ENCODE data around the gene ESYT2. TPM values are rescaled to one million over a fixed set of nuclear protein-coding genes. Genes with fewer than 3 reads are reported as not detected.

The ESYT2 gene
- polyA plus RNA-seq, 1 of the 3 experiments (the other 2 are of a cell fraction) = 34.2 TPM

DNA sequence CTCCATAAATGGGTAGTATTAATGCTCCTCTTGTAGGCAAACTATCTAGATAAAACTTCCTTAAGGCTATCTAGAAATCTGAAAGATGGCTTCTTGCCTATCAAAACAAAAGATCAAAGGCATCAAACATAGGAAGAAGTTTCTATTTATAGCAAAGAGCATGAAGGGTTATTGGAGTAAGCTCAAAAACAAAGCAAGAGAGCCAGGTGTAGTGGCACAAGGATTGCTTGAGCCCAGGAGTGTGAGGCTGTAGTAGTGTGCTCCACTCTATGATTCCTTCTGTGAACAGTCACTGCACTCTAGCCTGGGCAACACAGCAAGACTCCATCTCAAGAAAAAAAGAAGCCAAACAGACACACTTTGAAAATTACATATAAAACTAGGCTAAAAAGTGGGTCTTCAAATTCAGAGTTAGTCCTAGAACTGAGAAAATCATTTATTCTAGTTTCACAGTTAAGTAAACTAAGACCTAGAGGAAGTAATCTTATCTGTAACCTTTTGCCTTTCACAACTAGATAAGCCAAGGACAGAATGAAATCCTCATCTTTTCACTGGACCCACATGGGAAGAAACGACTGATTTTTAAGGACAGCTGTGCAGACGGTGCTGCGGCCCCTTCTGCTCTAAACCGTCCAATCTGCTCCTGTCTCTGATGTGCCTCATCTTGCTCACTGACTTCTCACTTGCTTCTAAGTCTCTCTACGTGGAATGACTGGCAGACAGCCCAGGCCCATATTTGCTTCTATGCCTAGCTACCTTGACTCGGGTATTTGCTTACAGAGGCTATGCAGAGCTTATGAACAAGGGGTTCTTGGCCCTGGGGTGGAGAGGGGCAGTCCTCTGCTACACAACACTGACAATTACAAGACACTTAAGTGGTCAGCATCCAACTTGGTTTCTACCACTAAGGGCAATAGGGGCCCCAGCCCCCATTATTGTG, 50.0 kb downstream of the ESYT2 start:
- H3K79me2 ChIP-seq (ENCODE audit: insufficient read depth) = peaks cover 23% of the 10 kb centered on the region
- TF ChIP-seq GATA2 (CRISPR knock-in tag; IDR thresholded peaks at IDR 0.05) (no peak), RAD21 (IDR thresholded peaks at IDR 0.05; ENCODE audit: low read length) (no peak), TAF1 (IDR thresholded peaks at IDR 0.05; ENCODE audit: borderline replicate concordance, low read depth, low read length) (no peak), EZH2phosphoT487 (IDR thresholded peaks at IDR 0.05; ENCODE audit: borderline replicate concordance, low read depth) (no peak), RCOR1 (IDR thresholded peaks at IDR 0.05; ENCODE audit: low read length) (no peak), SIN3A (IDR thresholded peaks at IDR 0.05; ENCODE audit: borderline replicate concordance, low read depth, low read length) (no peak), FOSL2 (IDR thresholded peaks at IDR 0.05; ENCODE audit: borderline replicate concordance, low read depth) (no peak), NFIC (IDR thresholded peaks at IDR 0.05; ENCODE audit: borderline replicate concordance) (no peak), JUND (IDR thresholded peaks at IDR 0.05) (no peak), ELF1 (IDR thresholded peaks at IDR 0.05) (no peak), POLR2AphosphoS5 (IDR thresholded peaks at IDR 0.05; ENCODE audit: low read depth, low read length) (no peak), RFX5 (IDR thresholded peaks at IDR 0.05; ENCODE audit: low read length) (no peak), FOXM1 (IDR thresholded peaks at IDR 0.05; ENCODE audit: low read depth) (no peak), SMC3 (IDR thresholded peaks at IDR 0.05; ENCODE audit: low read depth, low read length) (no peak), GABPA (IDR thresholded peaks at IDR 0.05; ENCODE audit: low read depth) (no peak)
- TF ChIP-seq, protein P1, sequence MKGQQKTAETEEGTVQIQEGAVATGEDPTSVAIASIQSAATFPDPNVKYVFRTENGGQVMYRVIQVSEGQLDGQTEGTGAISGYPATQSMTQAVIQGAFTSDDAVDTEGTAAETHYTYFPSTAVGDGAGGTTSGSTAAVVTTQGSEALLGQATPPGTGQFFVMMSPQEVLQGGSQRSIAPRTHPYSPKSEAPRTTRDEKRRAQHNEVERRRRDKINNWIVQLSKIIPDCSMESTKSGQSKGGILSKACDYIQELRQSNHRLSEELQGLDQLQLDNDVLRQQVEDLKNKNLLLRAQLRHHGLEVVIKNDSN (IDR thresholded peaks at IDR 0.05; ENCODE audit: borderline replicate concordance, low read depth) = no peak
- TF ChIP-seq, protein P2, sequence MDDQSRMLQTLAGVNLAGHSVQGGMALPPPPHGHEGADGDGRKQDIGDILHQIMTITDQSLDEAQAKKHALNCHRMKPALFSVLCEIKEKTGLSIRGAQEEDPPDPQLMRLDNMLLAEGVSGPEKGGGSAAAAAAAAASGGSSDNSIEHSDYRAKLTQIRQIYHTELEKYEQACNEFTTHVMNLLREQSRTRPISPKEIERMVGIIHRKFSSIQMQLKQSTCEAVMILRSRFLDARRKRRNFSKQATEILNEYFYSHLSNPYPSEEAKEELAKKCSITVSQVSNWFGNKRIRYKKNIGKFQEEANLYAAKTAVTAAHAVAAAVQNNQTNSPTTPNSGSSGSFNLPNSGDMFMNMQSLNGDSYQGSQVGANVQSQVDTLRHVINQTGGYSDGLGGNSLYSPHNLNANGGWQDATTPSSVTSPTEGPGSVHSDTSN (IDR thresholded peaks at IDR 0.05) = no peak
- TF ChIP-seq, protein P3, sequence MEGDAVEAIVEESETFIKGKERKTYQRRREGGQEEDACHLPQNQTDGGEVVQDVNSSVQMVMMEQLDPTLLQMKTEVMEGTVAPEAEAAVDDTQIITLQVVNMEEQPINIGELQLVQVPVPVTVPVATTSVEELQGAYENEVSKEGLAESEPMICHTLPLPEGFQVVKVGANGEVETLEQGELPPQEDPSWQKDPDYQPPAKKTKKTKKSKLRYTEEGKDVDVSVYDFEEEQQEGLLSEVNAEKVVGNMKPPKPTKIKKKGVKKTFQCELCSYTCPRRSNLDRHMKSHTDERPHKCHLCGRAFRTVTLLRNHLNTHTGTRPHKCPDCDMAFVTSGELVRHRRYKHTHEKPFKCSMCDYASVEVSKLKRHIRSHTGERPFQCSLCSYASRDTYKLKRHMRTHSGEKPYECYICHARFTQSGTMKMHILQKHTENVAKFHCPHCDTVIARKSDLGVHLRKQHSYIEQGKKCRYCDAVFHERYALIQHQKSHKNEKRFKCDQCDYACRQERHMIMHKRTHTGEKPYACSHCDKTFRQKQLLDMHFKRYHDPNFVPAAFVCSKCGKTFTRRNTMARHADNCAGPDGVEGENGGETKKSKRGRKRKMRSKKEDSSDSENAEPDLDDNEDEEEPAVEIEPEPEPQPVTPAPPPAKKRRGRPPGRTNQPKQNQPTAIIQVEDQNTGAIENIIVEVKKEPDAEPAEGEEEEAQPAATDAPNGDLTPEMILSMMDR (IDR thresholded peaks at IDR 0.05) = no peak
- TF ChIP-seq, protein P4, sequence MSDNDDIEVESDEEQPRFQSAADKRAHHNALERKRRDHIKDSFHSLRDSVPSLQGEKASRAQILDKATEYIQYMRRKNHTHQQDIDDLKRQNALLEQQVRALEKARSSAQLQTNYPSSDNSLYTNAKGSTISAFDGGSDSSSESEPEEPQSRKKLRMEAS (IDR thresholded peaks at IDR 0.05; ENCODE audit: low read depth) = no peak
- no peak for DNase-seq
- H3K4me3 ChIP-seq (ENCODE audit: low read depth in 2 of 2, low read length in 1 of 2) = no peak overlapping the region
- H2AFZ ChIP-seq (ENCODE audit: low read depth) = no peak overlapping the region
- ChIA-PET POLR2A (no interaction called here), CTCF (interaction anchor here (1.0 kb wide), 1 partner anchor 15 kb away, joined by 3 read pairs; no protein-coding TSS in a partner anchor)
- no peak overlapping the region for H3K9ac ChIP-seq
- no peaks in the 10 kb centered on the region for H3K27me3 ChIP-seq (ENCODE audit: insufficient read depth)
- H3K4me2 ChIP-seq = no peak overlapping the region
- H3K36me3 ChIP-seq (replicated peaks in 1 of 2; ENCODE audit: control insufficient read depth in 1 of 2, insufficient read depth in 2 of 2, low read length in 1 of 2) = peaks cover 48 to 51% of the 10 kb centered on the region in 2 experiments
- WGBS (ENCODE audit: low lambda C conversion rate) = 90% methylated on average over 6 of the region's 6 CpGs
- H3F3A ChIP-seq (replicated peaks; ENCODE audit: insufficient read depth) = peaks cover 23% of the 10 kb centered on the region
- peaks cover 4 to 7% of the 10 kb centered on the region in 2 experiments; a peak in 2 of 4 replicates for H3K4me1 ChIP-seq (ENCODE audit: control insufficient read depth in 1 of 2, insufficient read depth in 2 of 2, low read depth in 1 of 2, low read length in 1 of 2)
- H3K27ac ChIP-seq (ENCODE audit: low read depth in 2 of 2, low read length in 1 of 2) = peak overlapping the region in 1 of 2 experiments; percentile 11; a peak in 1 of 4 replicates
- H4K20me1 ChIP-seq (ENCODE audit: insufficient read depth) = no peaks in the 10 kb centered on the region
- no peaks in the 10 kb centered on the region for H3K9me2 ChIP-seq
- no peaks in the 10 kb centered on the region for H3K9me3 ChIP-seq

All from SK-N-SH (cell line).